Skeletal muscle satellite cell (primary cell): ENCODE measurements around the gene MTUS2.
A peak's percentile ranks its signal among the peaks of the same experiment; 100 is the strongest.

Experiments used
- H3K27me3 ChIP-seq: 2 replicates; pipeline ENCODE4 v1.7.0; 2013; ENCODE audit warnings: low read length; ENCODE audit not compliant: control insufficient read depth, insufficient read depth
- H3K36me3 ChIP-seq: 2 replicates; pipeline ENCODE4 v1.7.0; 2013; ENCODE audit warnings: mild to moderate bottlenecking, control low read depth, low read length; ENCODE audit not compliant: insufficient read depth
- H3K4me1 ChIP-seq: 2 replicates; pipeline ENCODE4 v1.7.0; 2013; ENCODE audit warnings: low read length; ENCODE audit not compliant: control insufficient read depth, insufficient read depth
- H3K4me2 ChIP-seq: 2 replicates; pipeline ENCODE4 v1.7.0; 2013; ENCODE audit warnings: mild to moderate bottlenecking, low read length
- H3K4me3 ChIP-seq: 2 replicates; pipeline ENCODE4 v1.7.0; 2013; ENCODE audit warnings: low read length
- H3K9ac ChIP-seq: 2 replicates; pipeline ENCODE4 v1.7.0; 2013; ENCODE audit warnings: mild to moderate bottlenecking, low read depth, low read length, moderate library complexity
- H3K9me3 ChIP-seq: replicated peaks from 2 replicates; pipeline ENCODE4 v1.7.0; 2013; ENCODE audit warnings: mild to moderate bottlenecking, control low read depth, low read length

Gene MTUS2

GRCh38 chr13:29496241-29496712 is 676.1 kb downstream of the MTUS2 start:
- Histone ChIP-seq H3K27me3 (peaks cover 59% of the 10 kb centered on the region), H3K4me3 (no peak overlapping the region), H3K4me2 (no peak overlapping the region), H3K9me3 (no peaks in the 10 kb centered on the region), H3K4me1 (peaks cover 8% of the 10 kb centered on the region), H3K9ac (no peak overlapping the region), H3K36me3 (no peaks in the 10 kb centered on the region)

GRCh38 chr13:29497137-29497654 is 677.1 kb downstream of the MTUS2 start:
- peak overlapping the region; percentile 0 for H3K4me2 ChIP-seq

DNA sequence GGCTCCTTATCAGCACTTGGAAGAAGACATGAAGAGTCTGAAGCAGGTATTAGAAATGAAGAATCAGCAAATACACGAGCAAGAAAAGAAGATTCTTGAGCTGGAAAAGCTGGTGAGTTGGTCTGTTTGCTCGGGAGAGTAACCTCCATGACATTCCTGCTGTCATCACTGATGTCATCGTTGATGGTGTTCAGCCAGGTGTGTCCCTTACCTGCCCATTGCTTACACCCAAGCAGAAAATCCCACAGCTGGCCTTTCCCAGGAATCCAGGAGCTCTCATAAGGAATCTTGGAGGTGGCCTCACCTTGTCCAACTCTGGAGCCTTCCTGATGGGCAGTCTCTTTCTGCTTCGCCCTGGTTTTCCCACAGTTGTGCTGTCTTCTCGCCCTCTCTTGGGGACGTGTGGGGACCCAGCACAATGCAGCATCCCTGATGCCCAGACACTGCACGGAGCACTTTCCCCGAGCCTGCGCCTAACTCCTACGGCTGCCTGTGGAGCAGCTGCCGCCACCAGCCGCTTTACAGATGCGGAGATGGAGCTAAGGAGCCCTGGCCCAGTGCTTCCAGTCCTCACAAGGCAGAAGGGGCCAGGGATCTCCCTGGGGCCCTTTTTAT is 678.4 kb downstream of the MTUS2 start:
- Histone ChIP-seq H3K27me3 (peaks cover 53% of the 10 kb centered on the region), H3K9ac (no peak overlapping the region), H3K4me1 (peaks cover 21% of the 10 kb centered on the region), H3K4me3 (no peak overlapping the region), H3K9me3 (no peaks in the 10 kb centered on the region), H3K4me2 (no peak overlapping the region), H3K36me3 (no peaks in the 10 kb centered on the region)

More at GRCh38 chr13:29497137-29497654, 677.1 kb downstream of the MTUS2 start:
- H3K36me3 ChIP-seq = no peaks in the 10 kb centered on the region
- no peaks in the 10 kb centered on the region for H3K9me3 ChIP-seq
- no peak overlapping the region for H3K9ac ChIP-seq
- peaks cover 60% of the 10 kb centered on the region for H3K27me3 ChIP-seq
- peaks cover 8% of the 10 kb centered on the region for H3K4me1 ChIP-seq
- no peak overlapping the region for H3K4me3 ChIP-seq

GRCh38 chr13:29499506-29500165 is 679.5 kb downstream of the MTUS2 start:
- peaks cover 23% of the 10 kb centered on the region for H3K4me1 ChIP-seq
- H3K36me3 ChIP-seq = no peaks in the 10 kb centered on the region

DNA sequence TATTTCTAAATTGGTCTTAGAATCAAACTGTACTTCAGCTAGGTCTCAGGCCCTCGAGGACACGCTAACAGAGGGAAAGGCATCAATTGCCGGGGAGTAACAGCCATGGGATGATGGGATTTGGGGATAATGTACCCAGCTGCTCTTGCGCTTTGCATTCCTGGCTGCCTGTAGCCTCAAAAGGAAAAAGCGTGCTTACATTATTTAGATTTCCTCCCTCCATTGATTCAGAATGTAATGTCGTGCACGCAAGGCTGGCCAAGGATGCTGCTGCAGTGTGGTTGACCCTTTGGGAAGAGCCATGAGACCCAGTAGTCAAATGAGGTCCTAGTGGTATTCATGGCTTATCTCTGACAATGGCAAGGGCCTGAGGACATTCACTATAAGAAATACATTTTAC is 680.2 kb downstream of the MTUS2 start:
- Histone ChIP-seq H3K9ac (no peak overlapping the region), H3K4me2 (no peak overlapping the region), H3K27me3 (peaks cover 44% of the 10 kb centered on the region), H3K36me3 (no peaks in the 10 kb centered on the region), H3K4me1 (peaks cover 23% of the 10 kb centered on the region), H3K9me3 (no peaks in the 10 kb centered on the region), H3K4me3 (no peak overlapping the region)

More at GRCh38 chr13:29499506-29500165, 679.5 kb downstream of the MTUS2 start:
- Histone ChIP-seq H3K4me2 (no peak overlapping the region), H3K4me3 (no peak overlapping the region), H3K9me3 (no peaks in the 10 kb centered on the region), H3K9ac (no peak overlapping the region), H3K27me3 (peaks cover 44% of the 10 kb centered on the region)

DNA sequence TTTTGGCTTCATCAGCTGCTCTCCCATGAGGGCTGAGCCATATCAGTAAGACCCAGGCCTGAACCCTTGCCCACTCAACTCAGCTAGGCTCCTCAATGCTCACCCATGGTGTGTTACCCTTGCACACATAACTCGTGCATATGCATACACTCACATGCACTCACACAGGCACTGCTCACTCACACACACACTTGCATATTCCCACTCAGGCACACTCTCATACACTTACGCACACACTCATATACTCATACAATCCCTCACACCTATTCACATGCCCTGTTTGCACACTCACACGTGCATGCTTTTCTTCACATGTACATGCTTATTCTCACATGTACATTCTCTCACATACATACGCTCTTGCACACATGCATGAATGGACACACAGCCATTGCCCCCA is 681.5 kb downstream of the MTUS2 start:
- Histone ChIP-seq H3K36me3 (no peaks in the 10 kb centered on the region), H3K9ac (no peak overlapping the region), H3K4me1 (peaks cover 23% of the 10 kb centered on the region), H3K4me3 (no peak overlapping the region), H3K27me3 (peaks cover 36% of the 10 kb centered on the region), H3K9me3 (no peaks in the 10 kb centered on the region), H3K4me2 (no peak overlapping the region)

GRCh38 chr13:29502391-29503008 is 682.4 kb downstream of the MTUS2 start:
- peak overlapping the region; percentile 84 for H3K4me2 ChIP-seq
- peaks cover 27% of the 10 kb centered on the region for H3K27me3 ChIP-seq
- no peaks in the 10 kb centered on the region for H3K36me3 ChIP-seq
- peaks cover 15% of the 10 kb centered on the region for H3K4me1 ChIP-seq
- H3K9me3 ChIP-seq = no peaks in the 10 kb centered on the region
- H3K4me3 ChIP-seq = peak overlapping the region; percentile 66
- H3K9ac ChIP-seq = peak overlapping the region; percentile 19

GRCh38 chr13:29503041-29503837 is 683.1 kb downstream of the MTUS2 start:
- Histone ChIP-seq H3K4me1 (peaks cover 15% of the 10 kb centered on the region), H3K9me3 (no peaks in the 10 kb centered on the region), H3K4me2 (peak overlapping the region; percentile 84), H3K4me3 (peak overlapping the region; percentile 66), H3K27me3 (peaks cover 23% of the 10 kb centered on the region), H3K9ac (peak overlapping the region; percentile 19), H3K36me3 (no peaks in the 10 kb centered on the region)

DNA sequence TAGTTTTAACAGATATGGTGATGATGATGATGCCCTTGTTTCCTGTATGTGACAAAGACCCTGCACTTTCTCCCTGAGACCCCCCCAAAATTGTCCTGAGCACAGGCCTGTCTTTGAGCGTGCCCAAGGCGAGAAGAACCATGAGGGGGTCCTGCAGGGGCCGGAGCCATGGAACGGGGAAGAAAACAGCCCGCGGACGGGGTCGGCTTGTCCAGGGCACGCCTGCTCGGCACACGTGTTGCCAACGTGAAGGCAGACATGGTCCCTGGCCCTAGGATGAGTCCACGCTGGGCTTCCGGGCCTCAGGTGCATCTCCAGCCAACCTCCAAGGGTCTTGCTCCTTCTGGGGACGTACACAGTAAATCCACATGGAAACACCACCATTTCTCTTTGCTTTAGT is 684.6 kb downstream of the MTUS2 start:
- peaks cover 10% of the 10 kb centered on the region for H3K27me3 ChIP-seq
- H3K4me1 ChIP-seq = peaks cover 15% of the 10 kb centered on the region
- H3K4me2 ChIP-seq = no peak overlapping the region
- H3K36me3 ChIP-seq = no peaks in the 10 kb centered on the region
- H3K9ac ChIP-seq = no peak overlapping the region
- H3K9me3 ChIP-seq = no peaks in the 10 kb centered on the region
- no peak overlapping the region for H3K4me3 ChIP-seq

DNA sequence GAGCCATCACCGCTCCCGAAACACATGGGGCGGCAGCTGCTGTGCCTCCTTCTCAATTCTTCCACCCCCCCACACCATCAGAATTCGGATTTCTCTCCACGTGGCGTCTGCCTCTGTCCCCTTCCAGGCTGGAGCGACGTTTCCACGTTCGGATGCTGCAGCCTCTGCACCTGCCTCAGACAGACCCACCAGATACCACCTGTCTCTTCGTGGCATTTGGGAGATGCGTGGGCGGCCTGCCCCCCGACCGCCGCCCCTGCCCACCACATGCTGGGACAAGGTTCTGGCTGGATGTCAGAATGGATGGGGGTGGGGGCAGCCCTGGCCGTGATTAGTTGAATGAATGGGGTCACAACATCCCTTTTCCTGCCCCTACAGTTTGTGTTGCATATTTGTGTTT is 685.4 kb downstream of the MTUS2 start:
- Histone ChIP-seq H3K4me2 (no peak overlapping the region), H3K27me3 (peaks cover 5% of the 10 kb centered on the region), H3K4me1 (peaks cover 15% of the 10 kb centered on the region), H3K4me3 (no peak overlapping the region), H3K9me3 (no peaks in the 10 kb centered on the region), H3K9ac (no peak overlapping the region), H3K36me3 (no peaks in the 10 kb centered on the region)

DNA sequence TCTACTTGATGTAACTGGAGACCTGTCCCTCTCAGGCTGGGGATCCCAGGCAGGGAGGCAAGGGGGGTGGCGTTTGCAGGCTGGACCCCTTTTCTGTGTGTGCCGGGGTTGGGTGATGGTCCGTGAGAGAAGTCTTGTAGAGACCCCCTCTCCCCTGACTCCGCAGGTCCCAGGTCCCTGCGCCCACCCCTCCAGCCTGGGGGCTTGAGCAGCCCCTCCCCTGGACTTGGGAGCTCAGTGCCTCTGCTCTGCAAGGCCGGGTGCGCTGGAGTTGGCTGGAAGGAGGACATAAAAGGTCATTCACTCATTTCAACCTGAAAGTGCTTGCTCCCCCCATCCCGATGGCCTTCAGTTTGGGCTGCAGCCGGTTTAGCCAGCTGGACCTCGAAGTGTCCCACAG is 685.8 kb downstream of the MTUS2 start:
- peaks cover 4% of the 10 kb centered on the region for H3K27me3 ChIP-seq
- H3K9me3 ChIP-seq = no peaks in the 10 kb centered on the region
- no peak overlapping the region for H3K9ac ChIP-seq
- H3K36me3 ChIP-seq = no peaks in the 10 kb centered on the region
- no peak overlapping the region for H3K4me2 ChIP-seq
- peaks cover 15% of the 10 kb centered on the region for H3K4me1 ChIP-seq
- H3K4me3 ChIP-seq = no peak overlapping the region
